ENCODE data around the gene LPAR5.

Gene LPAR5

DNA sequence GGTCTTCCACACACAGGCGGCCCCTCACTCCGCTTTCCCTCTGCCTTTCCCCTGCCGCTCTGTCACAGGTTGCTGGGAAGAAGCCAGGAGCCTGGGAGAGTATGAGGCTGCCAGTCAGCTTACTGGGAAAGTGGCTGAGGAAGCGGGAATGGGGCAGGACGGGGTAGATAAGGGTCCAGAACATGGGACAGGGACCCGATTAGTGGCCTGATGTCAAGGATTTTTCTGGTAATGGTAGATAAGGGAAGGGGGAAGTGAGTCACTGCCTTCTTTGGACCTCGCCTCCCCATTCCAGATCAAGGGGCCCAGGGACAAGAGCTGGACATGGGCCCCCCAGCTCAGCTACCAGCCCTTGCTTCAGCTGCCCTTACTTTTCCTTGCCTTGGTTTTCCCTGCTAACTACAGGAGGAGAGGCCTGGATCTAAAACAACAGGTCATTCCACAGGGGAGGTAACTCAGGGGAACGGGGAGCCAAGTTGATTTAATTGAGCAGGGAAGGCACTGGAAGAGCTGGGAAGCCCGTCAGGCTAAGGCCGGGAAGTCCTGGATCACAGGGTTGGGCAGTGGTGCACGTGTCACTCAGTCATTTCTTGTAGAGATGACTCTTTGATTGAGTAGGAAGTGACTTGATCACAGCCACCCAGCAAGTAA, 3.5 kb upstream of the LPAR5 start:
- in situ Hi-C loops (cut with HindIII; ENCODE audit: low sequenced_read_pairs): no loop called here

DNA sequence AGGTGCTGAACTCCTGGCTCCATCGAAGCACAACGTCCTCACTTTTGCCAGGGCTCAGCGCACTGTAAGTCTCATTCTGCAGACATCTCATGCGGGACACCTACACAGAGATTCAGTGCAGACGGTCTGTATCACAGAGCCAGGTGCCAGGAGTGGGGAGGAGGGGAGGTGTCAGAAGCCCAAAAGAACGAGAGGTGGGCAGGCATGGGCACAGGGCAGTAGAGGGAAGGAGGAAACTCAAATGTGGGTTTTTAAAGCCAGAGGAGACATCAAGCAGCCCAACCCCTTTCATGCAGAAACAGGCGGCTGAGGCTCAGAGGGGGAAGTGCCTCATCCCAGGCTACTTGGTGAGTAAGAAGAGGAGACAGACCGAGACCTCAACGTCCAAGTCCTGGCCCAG, 2.5 kb upstream of the LPAR5 start:
- in situ Hi-C loops (cut with HindIII; ENCODE audit: low sequenced_read_pairs): no loop called here

DNA sequence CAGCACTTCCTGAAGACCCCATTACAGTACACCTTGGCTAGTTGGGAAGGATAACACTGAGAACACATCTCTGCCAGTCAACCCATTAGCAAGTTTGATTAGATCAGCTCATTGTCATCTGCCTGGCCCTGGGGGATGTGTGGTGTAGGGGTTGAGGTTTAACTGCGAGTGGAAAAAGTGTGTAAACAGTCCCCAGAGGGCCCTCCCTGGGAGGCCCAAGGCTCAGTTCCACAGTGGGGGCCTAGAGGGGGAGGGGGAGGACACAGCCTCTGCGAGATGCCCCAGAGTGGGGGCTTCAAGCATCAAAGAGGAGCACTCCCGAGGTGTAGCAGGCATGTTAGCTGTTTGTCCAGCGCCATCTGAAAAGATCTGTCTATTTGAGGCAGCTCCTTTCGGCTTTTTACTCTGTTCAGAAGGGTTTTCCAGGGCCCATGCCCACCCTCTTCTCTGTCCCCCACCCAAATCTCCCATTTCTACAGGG, 344 bp downstream of the LPAR5 start:
- in situ Hi-C loops (cut with HindIII; ENCODE audit: low sequenced_read_pairs): no loop called here

DNA sequence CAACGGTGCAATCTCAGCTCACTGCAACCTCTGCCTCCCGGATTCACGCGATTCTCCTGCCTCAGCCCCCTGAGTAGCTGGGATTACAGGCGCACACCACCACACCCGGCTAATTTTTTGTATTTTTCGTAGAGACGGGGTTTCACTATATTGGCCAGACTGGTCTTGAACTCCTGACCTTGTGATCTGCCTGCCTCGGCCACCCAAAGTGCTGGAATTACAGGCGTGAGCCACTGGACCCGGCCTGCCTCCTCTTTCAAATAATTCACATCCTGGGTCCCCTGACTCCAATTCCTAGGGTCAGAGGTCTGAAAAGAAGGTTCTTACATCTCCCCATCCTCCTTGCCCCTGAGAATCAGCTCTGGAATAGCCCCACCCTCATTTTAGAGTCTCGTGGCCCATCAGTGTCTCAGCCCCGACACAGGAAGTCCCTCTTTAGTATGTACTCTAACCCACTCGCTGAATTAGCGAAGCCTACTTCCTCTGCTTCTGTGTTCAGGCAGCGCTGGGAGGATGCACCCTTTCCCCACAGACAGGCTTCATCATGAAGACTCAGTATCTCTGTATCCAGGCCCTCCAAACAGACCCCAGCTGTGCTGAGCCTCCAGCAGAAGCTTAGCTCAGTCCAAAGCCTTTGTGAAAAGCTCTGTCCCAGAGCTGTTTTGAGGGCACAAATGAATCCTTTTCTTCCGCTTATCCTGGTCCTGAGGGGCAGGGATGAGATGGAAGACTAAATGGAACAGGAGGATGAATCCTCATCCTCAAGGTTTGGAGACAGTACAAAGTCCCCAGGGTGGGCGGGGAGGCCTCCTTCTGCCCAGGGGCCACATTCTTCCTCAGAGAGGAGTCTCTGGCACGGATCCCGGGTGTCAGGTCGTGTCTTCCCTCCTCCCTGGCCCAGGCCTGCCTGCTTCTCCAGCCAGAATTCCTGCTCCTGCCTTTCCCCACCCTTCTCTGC, 3.5 kb downstream of the LPAR5 start:
- in situ Hi-C loops (cut with HindIII; ENCODE audit: low sequenced_read_pairs): loop anchor here (5.0 kb wide), 1 partner anchor 35 kb away; no protein-coding TSS in a partner anchor

DNA sequence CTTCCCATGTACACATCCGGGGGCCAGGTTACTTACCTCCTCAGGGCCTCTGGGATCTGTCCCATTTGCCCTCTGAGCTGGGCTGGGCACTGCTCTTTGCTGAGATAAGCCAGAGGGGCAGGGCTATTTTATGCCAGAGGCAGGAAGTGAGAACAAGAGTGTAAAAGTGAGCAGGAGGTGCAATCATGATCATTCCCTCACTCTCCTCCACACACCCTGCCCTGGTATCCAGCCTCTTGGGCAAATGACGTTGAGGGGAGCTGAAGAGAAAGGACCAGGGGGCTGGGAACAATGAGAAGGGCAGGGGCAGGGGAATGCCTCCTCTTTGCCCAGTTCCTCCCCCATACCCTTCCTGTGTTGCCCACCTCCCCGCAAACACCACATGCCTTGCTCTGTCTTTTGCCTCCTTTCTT, 4.2 kb downstream of the LPAR5 start:
- in situ Hi-C loops (cut with HindIII; ENCODE audit: low sequenced_read_pairs): loop anchor here (5.0 kb wide), 1 partner anchor 36 kb away; no protein-coding TSS in a partner anchor

DNA sequence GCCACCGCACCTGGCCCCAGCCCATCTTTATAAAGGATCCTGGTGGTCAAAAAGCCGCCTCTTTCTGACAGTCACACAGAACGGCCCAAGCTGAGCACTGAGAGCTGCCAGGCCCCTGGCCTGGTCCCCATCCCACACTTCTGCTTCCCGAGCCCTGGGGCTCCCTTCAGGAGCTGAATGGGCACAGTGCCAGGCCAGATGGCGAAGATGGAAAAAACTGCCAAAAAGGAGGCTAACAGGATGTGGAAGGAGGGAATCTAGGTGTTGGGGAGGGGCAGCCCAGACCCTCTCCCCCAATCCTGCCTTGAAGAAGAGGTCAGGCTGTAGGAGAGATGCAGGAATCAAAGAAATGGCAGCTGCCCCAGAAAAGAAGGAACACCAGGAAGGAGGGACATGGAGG, 5.0 kb downstream of the LPAR5 start:
- in situ Hi-C loops (cut with HindIII; ENCODE audit: low sequenced_read_pairs): loop anchor here (5.0 kb wide), 1 partner anchor 37 kb away; no protein-coding TSS in a partner anchor

DNA sequence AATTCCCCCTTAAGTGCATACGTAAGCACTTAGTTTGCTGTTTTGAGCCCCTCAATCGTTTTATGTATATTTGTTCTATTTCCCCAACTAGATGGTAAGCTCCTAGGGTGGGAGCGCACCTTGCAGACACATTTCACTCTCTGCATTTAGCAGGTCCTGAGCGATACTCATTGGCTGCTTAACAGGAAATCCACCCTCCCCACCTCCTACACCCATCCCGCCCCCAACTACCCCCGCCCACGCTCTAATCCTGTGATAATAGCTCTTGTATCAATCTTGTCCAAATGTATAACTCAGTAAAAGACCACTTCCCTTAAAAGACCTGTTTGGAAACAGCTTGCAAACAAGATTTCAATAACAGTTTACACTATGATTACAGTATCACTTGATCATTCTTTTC, 8.1 kb downstream of the LPAR5 start:
- in situ Hi-C loops (cut with HindIII; ENCODE audit: low sequenced_read_pairs): no loop called here

DNA sequence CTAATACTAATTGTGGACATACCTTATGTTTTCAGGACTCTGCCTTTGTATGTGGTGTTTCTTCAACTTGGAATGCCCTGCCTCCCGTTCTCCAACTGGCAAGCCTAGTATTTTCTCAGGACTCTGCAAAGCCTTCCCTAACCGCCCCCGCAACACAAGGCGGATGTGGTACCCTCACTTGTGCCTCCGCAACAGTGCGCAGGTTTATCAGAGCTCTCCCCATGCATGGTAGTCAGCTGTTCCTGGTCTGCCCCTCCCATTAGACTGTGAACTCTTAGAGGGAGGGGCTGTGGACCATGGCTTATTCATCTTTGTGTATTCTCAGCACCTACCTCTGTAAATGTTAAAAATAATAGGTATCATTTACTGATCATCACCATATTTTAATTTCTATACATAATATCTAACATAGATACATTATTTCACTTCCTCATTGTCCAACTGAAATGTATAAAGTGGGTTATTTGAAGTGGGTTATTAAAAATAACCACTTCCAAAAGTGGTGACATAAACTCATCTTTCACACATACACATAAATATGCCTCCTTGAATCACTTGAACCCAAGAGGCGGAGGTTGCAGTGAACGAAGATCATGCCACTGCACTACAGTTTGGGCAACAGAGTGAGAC, 9.0 kb downstream of the LPAR5 start:
- in situ Hi-C loops (cut with HindIII; ENCODE audit: low sequenced_read_pairs): no loop called here

DNA sequence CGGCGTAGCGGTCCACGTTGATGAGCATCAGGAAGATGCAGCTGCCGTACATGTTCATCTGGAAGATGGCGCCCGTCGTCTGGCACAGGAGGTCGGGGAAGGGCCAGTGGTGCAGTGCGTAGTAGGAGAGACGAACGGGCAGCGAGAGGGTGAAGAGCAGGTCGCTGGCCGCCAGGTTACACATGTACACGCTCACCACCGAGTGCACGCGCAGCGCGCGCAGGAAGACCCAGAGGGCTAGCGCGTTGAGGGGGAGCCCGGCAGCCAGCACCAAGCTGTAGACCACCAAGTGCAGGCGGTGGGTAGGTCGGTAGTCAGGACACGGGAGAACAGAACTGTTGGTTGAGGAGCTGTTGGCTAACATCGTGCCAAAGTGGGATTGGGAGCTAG, 14.9 kb downstream of the LPAR5 start:
- in situ Hi-C loops (cut with HindIII; ENCODE audit: low sequenced_read_pairs): no loop called here

DNA sequence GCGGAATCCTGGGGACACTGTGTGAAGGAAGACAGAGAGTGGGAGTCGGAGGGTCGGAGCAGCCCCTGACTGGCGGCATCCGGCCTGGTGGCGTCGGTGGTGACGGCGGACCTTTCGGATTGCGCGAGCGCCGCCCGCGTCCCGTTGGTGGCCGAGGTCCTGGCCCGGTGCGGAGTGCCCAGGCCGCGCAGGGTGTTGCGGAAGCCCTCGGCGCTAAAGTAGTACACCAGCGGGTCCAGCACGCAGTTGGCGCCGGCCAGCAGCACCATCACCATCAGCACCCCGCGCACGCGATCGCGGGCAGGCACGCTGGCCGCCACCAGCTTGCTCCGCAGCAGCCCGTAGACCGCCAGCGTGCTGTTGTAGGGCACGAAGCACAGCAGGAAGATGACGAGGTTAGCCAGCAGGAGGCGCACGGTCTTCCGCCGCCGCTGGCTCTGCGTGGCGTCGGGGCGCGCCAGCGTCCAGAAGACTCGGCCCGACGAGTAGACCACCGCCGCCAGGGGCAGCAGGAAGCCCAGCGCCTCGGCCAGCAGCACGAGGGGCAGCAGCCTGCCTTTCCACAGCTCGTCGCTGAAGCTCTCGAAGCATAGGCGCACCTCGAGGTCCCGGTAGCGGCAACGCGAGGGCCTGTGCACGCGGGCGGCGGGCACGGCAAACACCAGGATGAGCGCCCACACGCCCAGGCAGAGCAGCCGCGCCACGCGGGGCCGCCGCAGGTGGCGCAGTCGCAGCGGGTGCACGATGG, 15.4 kb downstream of the LPAR5 start:
- in situ Hi-C loops (cut with HindIII; ENCODE audit: low sequenced_read_pairs): no loop called here

DNA sequence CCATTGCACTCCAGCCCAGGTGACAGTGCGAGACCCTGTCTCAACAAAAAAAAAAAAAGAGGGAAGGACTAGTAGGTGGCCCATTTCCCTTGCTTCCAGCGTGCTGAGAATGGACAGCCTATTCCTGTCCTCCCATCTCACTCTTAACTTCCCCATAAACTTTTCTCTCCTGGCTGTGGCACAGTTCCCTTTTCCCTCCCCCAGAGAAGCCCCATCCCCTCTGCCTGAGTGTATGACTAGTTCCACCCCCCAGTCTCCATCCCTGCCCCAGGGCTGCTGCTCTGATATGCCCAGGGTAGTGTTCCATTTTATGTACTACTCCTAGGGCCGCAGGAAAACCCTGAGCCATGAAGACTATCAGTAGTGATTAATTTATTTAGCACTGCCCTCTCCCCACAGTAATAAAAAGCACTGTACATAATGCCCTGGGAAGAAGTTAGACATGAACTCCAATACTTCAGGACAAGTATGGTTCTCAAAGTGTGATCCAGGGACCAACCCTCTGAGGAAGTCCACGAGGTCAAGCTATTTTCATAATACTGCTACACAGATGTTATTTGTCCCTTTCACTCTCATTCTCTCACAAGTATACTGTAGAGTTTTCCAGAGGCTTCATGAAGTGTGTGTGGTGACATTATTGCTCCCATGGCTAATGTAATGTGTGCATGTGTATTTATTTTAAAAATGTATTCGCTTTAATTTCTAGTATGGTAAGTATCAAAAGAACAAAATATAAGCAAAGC, 17.1 kb downstream of the LPAR5 start:
- in situ Hi-C loops (cut with HindIII; ENCODE audit: low sequenced_read_pairs): no loop called here

DNA sequence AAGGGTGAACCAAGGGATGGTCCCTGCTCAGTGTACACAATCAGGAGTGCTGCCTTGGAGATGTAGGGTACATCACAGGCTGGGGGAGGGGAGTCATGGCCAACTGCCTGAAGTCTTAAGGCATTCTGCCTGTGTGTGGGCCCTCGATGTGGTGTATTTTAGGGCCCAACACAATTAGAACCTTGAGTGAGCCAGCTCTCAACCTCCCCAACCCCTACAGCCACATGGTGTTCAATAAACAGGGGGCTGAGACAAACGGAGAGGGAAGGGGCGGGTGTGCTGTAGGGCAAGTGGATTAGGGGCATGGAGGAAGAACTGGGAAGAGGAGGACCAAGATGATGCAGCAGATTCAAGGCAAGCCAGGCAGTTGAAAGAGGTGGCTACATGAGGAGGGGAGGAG, 20.0 kb downstream of the LPAR5 start:
- in situ Hi-C loops (cut with HindIII; ENCODE audit: low sequenced_read_pairs): no loop called here

DNA sequence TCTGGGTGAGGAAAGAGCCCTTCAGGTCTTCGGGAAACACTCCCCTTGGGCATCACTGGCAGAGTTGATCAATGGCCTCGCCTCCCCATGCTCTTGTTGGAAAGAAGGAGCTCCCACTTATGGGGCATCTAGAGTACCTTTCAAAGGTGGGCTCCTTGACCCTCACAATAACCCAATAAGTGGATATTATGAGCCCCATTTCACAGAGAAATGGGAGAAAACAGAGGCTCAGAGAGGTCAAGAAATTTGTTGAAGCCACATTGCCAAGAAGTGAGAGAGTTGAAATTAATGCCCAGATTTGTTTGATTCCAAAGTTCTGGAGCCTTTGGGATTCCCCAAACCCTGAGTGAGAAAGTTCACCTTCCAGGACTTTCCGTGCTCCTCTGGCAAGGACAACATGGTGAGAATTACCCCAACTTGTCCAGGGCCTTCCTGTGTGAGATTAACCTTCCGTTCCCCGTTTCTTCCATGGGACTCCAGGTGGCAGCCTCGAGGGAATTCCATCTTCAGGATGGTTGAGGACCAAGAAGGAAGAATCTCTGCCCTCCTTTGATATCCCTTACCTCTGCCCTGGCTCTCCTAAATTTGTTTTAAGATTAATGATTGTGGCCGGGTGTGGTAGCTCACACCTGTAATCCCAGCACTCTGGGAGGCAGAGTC, 21.1 kb downstream of the LPAR5 start:
- in situ Hi-C loops (cut with HindIII; ENCODE audit: low sequenced_read_pairs): no loop called here

DNA sequence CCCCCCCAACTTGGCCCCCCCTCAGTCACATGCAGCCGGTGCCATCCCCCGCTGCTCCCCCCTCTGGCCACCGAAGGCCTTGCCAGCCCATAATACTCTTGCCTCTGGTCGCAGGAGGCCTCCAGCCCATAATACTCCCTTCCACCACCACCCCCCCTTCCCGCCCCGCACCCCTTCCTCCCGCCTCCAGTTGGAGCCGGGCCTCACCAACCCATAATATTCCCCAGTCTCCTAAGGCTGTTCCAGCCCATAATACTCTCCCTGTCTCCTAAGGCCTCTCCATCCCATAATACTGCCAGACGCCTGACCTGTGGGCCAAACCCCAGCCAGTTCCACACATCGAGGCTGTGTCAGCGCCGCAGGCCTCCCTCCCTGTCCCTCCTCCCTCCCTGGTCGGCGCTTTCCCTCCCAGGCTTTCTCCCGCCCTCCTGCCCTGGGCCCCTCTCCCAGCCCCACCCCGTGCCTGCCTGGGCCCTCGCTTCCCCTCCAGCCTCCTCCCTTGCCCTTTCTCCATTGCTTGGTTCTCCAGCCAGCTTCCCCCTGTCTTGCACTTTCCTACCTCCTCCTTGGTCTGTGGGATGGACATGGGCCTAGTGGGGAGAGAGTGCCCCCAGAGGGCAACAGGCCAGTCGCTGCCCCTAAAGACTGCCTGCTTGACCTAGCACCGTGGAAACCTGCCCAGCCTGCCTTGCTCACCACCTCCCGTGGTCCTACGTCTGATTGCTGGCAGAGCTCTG, 21.8 kb downstream of the LPAR5 start:
- in situ Hi-C loops (cut with HindIII; ENCODE audit: low sequenced_read_pairs): no loop called here

DNA sequence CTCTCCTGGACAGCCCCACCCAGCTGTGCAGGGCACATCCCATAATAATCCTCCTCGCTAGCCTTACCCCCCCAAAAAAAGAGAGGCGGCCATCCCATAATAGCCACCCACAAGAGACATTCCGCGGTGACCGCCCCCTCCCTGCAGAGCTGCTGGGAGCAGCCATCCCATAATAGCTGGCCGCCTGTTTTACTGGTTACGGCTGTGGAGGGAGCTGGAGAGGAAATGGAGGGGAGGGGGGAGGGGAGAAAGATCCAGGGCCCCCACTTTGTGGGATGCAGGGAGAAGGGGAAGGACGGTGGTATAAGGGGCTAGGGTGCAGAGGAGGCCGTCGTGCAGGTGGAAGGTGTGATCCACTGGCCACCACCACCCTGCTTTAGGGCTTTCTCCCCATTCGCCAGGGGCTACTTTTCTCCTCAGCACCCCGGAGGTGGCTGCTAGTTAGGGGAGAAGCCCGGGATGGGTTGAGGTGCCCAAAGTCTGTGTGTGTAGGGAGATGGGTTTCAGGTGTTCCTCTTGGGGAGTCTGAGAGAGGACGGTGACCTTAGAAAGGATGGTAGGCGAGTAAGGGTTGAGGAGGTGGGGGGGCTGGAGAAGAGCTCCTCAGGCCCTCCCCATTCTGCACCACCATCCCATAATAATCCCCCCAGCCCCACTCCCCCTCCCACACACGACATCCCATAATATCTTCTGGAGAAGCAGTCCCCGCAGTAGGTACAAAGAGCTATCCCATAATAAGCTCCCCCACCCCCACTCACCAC, 22.6 kb downstream of the LPAR5 start:
- in situ Hi-C loops (cut with HindIII; ENCODE audit: low sequenced_read_pairs): no loop called here

DNA sequence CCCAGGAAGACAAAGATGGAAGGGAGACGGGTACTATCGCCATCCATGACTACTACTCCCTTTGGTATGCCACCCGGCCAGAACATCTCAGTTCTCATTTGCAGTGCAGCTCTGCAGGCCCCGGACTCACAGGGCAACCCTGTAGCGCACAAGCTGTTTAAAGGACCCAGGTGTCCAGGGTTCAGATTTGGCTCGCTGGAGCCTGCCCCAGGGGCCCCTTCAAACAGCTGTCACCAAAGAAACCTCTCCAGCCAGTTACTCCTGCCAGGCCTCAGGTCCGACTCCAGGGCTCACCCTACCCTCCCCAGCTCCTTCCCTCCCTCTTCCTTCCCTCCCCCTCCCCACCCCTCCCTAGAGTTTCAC, 23.1 kb downstream of the LPAR5 start:
- in situ Hi-C loops (cut with HindIII; ENCODE audit: low sequenced_read_pairs): no loop called here

DNA sequence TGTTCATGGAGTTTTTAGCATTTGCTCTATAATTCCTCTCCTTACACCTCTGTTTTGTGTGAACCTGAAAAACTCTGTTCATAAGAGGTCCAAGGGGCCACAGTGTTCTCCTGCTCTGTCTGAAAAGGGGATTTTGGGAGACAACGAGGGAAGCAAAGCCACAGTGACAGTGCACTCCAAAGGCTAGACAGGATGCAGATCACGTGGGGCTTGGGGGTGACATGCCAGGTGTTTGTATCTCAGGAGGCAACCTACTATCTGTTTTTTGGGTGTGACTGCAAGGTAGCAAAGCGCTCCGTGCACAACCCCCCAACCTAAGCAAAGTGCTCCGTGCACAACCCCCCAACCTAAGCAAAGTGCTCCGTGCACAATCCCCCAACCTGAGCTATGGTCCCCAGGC, 23.5 kb downstream of the LPAR5 start:
- in situ Hi-C loops (cut with HindIII; ENCODE audit: low sequenced_read_pairs): no loop called here

DNA sequence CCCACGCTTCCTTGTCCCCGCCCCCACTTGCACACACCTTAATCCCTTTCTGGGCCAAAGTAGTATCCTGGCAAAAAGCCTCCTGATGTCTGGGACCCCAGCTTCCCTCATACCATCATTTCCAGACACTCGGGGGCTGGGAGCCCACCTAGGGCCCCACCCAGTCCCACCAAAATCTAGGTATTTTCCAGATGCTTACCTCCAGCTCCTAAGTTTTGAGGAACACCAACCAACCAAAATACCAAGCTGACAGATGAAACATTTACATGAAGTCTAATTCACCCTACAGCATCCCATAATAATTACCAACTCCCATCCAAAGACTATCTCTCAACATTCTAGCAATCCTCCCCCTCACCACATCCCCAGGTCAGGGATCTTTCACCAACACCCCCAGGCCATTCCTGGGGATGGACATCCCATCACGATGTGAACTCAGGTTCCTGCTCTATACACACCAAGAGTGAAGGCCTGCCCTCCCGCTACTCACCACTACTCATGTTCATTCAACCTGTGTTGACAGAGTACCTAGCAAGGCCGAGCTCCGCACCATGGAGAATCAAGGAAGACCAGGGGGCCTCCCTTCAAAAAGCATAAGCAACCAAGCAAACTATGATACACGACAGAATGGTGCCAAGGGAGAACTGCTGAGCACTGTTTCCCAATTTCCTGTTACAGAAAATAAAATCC, 27.0 kb downstream of the LPAR5 start:
- in situ Hi-C loops (cut with HindIII; ENCODE audit: low sequenced_read_pairs): no loop called here

Data from endothelial cell of hepatic sinusoid (primary cell).